ENCODE results near the gene ZNF32.
A peak's percentile ranks its signal among the peaks of the same experiment; 100 is the strongest.
"Not testable (repeated sequence)": the region's sequence is repeated elsewhere in the genome, so short reads cannot be mapped to it uniquely, and the experiment has no call there.

The ZNF32 gene

DNA sequence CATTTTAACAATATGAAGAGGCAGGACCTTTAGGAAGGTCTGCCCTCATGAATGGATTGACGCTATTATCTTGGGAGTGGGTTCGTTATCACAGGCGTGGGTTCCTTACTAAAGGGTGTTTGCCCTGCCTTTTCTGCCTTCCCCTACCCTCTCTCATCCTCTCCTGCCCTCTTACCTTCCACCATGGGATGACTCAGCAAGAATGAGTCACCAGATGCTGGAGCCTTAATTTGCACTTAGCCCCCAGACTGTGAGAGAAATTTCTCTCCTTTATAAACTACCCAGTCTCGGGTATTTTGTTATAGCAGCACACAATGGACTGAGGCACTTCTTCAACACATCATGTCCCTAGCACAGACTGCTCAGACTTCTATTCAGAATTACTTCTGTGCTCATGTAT, 31.4 kb upstream of the ZNF32 start:
- DNase-seq, result no peak

DNA sequence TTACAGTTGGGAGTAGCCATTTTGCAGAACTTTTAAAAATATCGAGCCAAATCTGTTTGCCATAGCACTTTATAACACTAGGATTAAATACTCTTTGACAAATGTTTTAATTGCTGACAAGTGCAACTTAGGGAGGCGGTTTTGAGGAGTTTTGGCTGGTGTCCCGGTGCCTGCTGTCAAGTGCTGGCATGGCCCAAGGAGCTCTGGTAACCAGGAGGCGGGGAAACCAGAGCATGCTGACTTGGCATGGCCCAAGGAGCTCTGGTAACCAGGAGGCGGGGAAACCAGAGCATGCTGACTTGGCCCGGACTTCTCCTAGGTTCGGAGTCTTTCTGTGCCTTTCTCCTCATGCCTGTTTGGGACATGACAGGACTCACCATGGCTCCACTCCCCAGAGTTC, 30.8 kb upstream of the ZNF32 start:
- peak; percentile 27 for DNase-seq

GRCh38 chr10:43678654-43679053, 30.0 kb upstream of the ZNF32 start:
- no peak for DNase-seq

DNA sequence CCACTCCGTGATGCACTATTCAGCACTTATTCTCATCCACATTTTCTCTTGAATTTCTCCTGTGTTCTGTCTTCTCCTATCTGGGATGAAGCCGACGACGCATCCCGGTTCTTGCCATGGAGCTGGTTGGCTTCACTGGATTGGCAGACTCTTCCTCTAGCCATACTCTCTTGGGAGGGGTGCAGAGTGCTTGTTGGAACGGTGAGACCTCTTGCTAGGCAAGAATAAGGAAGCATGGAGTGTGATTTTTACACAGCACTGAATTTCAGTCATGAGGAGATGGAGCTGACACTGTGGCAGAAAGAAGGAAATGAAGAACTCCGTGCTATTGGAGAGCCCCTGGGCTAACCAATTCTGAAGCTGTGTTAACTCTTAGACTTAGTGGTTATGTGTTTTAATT, 28.2 kb upstream of the ZNF32 start:
- no peak for DNase-seq

- no peak for DNase-seq
These were observed 27.6 kb upstream of the ZNF32 start for GRCh38 chr10:43676331-43676730.

DNA sequence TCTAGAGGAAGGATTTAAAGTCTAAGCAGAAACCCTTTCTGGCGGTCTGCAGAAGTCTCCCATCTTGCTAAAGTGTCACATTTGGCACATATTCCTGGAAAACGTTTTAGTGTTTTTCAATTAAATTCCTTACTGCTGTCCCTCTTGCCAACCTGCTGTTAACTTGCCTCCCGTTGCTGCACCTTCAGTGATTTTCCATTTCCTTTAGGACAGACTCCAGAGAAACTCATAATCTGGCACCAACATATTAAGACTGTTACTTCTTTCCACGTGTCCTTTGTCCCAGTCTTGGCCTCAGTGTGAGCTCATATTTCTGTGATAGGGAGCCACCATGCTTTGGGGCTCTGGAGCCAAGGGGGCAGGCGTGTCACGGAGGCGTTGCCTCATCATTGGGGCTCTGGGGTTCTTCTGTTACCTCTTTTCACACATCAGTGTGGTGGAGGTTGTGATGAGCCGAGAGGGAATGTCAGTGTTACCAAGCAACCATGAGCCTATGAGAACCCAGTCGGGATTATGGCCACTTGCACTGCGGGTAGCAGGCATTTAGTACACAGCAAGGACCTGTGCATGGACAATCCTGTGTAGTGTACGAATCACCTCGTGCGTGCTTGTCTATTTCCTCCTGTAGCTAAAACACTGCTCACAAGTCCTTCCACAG, 26.0 kb upstream of the ZNF32 start:
- DNase-seq, result no peak

DNA sequence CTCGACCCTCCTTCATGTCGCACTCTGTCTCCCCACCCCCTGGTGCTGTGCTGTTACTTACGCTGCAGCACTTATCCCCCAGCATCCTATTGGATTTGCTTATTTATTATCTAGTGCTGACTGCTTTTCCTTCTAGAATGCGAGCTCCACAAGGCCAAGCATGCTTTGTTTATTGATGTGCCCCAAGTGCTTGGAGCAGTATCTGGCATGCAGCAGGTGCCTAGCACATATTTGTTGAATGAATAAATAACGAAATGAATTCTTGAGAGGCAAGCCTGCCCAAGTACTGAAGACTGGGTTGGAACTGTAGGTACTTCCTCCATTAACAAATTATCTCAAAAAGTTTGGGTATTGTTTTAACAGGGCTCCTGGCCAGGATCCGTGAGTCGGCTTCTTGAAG, 24.8 kb upstream of the ZNF32 start:
- no peak for DNase-seq

DNA sequence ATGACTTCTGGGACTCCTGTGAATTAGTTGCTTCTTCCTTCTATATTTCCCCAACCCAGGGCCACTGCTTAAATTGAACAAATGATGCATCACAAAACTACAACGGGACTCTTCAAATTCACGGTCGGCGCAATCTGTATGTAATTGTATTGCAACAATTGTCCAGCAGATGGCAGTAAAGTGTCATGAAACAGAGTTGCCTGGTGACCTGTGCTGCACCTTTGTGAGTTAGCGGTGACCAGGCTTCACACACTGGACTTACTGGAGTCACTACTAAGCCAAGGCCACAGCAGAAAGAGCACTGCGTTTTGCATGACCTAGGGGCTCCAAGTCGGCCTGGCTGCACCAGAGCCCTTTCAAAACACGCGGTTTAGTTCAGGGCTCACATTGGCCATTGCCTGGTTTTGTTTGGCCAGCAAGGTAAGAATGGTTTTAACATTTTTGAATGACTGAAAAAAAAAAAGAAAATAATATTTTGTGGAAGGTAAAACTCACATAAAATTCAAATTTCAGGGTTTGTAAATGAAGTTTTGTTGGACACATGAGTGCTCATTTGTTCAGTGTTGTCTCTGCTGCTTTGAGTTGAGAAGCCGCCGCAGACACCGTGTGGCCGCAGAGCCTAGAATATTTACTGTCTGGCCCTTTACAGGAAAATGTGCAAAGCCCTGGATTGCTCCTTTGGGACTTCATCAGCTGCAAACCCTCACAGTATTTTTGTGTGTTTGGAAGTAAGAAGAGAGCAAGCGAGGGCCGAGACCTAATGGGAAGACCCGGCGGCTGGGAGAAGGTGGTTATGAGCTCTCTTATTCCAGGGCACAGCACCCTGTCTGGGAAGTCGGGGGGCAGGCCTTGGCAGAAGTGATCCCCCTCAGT, 23.2 kb upstream of the ZNF32 start:
- DNase-seq, result peak; percentile 29

DNA sequence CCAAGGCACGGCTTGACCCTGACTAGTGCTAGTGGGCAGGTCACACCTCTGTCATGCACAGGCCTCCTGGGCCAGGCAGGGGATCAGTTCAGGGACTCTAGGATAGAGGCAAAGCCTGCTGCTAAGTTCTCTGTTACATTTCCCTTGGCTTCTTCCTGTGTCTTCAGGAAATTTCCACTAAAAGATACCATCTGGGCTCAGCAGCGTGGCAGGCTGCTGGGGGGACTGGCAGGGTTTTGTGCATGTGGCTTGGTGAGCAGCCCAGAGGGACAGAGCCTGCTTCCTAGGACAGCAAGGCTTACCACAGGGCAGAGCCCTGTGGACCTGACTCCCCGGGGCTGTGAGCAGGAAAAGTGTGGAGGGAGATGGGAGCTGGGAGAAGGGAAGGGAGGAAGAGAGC, 20.7 kb upstream of the ZNF32 start:
- no peak for DNase-seq

DNA sequence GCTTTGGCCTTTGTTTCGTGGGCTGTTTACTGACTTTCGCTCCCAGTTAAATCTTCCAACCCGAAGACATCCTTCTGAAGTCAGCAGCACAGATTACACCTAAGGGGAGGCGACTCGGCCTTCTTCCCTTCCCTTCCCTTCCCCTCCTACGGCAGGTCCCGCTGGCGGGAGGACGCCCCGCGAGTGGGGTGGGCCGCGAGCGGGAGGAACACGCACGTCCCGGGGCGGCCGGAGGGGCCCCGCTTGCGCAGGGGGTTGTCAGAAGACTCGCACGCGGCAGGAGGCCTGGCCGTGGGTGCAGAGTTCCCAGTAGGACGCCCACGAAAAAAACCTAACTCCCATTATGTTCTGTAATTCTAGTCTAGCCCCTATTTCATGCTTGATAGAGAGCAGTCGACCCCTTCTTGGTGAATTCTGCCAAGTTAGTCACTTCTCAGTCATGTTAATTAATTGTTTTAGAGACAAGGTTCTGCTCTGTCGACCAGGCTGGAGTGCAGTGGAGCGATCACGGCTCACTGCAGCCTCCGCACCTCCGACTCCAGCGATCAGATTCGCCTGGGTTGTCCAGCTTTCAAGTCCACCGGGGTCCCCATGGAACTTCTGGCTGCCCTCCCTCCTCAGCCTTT, 19.2 kb upstream of the ZNF32 start:
- DNase-seq, result no peak

- DNase-seq, result no peak
These were observed 18.6 kb upstream of the ZNF32 start for GRCh38 chr10:43667317-43667731.

- DNase-seq, result no peak
These were observed 17.9 kb upstream of the ZNF32 start for GRCh38 chr10:43666552-43666951.

DNA sequence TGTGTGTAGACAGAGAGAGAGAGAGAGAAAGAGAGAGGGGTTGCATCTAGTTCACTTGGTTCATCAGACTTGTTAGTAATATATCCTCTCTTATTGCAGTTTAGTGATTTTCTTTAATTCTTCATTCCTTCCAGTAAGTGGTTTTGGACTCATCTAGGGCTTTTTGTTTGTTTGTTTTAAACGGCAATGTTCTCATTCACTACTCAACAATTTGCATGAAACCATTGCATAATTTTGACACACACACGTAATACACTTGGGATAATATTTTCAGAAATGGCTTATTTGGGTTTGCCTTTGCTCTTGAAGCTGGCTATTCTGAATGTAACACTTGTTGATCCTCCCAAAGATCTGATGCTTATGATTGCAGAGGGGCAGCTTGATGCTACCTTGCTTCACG, 16.4 kb upstream of the ZNF32 start:
- DNase-seq, result no peak

DNA sequence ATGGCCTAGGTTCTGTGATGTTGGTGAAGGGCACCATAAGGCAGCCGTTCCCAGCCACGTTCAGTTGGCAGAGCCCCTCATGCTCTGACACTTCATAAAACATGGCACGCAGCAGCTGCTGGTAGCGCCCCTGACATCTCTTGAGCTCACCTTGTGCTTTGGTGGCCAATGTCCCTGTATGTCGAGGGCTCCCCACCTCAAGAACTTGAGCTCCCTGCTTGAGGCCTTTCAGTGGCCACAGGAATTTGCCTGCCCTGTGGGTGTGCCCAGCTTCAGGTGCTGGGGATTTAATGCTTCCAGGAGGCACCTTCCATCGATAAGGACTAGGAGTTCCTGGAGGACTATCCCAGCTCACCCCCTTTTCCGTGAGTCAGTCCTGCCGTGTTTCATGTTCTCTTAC, 9.5 kb upstream of the ZNF32 start:
- DNase-seq, result no peak

DNA sequence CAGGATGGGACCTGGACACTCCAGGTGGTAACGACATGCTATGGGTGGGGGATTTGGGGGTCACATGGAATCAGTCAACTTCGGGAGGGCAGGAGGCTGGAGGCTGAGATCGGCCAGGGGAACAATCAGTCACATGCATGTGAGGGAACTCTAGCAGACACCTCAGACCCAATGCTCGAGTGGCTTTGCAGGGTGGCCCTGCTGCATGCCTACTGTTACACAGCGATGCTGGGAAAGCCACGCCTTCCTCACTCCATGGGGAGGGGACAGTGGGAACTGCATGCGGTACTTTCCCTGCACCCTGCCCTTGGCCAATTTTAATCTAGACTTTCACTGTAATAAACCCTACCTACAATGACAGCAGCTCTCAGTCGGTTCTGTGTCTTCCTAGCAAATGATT, 6.6 kb upstream of the ZNF32 start:
- DNase-seq, result no peak

DNA sequence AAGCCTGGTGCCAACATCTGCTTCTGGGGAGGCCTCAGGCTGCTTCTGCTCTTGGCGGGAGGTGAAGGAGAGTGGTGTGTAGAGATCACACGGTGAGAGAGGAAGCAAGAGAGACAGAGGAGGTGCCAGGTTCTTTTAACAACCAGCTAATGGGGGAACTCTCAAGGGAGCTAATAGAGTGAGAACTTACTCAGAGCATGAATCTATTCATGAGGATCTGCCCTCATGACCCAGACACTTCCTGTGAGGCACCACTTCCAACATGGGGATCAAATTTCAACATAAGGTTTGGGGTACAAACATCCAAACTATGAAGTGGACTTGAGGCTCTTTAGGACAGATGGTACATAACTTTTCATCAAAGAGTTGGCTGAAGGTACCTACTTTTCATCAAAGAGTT, 5.1 kb upstream of the ZNF32 start:
- no peak for DNase-seq

DNA sequence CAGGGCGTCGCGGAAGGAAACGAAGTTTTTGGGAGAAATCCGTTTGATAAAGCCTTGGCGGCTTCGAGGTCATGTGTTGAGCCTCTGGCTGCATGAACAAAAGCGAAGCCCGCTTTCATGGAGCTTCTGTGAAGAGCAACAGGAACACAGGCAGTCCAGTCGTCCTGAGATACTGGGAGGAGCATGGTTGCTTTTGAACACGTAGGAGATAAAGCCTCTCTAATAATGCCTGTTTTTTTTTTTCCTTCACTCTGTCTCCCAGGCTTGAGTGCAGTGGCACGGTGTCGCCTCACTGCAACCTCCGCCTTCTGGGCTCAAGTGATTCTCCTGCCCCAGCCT, 473 bp upstream of the ZNF32 start:
- DNase-seq, result no peak

DNA sequence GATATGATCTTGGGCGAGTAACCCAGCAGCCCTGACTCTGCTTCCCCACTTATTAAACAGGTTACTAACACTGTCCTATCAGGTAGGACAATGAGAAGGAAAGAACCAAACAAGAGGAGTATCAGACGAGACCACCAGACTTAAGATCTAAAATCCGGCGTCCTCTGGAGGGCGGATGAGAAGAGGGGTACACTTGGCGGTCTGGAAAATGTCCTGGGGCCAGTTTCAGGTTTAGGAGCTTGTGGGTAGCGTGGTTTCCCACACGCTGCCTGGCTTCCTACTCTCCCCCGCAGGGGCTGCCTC, 635 bp downstream of the ZNF32 start:
- no peak for DNase-seq

DNA sequence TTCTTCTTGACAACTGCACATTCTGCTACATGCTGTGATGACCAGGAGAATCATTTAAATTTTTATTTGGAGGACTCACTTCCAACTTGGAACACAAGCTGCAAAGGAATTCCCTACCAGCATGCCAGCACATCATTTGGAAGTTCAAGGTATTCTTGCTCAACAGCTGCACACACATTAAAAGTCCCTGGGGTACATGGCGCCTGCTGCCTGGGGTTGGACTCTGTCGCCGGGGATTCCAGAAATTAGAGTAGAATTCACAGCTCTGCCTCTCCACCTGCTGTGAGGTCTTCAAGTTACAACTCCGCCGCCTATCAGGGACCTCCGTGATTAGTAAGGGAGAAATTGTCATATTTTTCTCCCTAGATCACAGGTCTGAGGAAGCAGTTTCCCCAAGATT, 1.1 kb downstream of the ZNF32 start:
- DNase-seq, result no peak

DNA sequence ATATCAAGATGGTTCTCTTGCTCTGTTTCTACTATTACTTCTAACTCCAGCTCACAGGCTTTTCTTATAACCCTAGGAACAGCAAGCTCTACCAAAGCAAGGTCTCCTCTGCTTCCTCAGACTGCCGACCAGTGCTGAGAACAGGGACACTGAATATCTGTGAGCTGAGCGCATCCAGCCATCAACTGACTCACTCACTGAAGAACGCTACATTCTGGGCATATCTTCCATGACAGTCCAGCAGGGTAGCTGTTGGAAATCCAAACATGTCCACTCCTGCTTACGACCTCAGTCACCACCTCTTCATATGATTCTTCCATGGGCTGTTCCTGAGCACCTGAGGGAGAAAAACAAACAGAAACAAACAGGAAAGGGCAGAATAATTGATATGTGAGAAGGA, 2.8 kb downstream of the ZNF32 start:
- no peak for DNase-seq

- DNase-seq, result no peak
These were observed 4.4 kb downstream of the ZNF32 start for GRCh38 chr10:43644252-43644651.

GRCh38 chr10:43640603-43641002, 8.1 kb downstream of the ZNF32 start:
- no peak for DNase-seq

DNA sequence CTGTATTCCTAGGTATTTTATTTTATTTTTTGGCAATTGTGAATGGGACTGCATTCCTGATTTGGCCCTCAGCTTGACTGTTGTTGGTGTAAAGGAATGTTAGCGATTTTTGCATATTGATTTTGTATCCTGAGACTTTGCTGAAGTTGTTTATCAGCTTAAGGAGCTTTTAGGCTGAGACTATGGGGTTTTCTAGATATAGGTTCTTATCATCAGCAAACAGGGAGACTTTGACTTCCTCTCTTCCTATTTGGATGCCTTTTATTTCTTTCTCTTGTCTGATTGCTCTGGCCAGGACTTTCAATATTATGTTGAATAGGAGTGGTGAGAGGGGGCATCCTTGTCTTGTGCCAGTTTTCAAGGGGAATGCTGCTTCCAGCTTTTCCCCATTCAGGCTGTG, 12.9 kb downstream of the ZNF32 start:
- DNase-seq, result not testable (repeated sequence)

DNA sequence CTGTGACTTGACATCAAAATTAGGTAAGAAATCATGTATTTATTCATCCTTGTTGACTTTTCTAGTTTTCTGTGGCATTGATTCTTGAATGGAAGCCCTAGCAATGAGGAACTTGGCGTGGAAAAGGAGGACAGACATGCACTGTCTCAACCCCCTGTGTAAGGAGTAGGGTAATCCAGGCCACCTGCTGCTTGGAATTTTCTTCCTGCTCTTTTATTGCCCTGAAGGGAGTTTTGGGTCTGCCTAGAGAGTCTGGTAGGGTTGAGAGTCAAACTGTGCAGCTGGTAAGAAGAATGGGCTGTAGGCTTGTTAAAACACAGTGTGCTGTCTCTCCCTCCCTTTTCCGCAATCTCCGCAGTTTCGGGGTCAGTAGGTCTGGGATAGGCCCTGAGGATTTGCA, 19.7 kb downstream of the ZNF32 start:
- DNase-seq, result no peak

GRCh38 chr10:43627942-43628341, 20.7 kb downstream of the ZNF32 start:
- no peak for DNase-seq

All from NCI-H1105 treated with DMSO at 0.1 percent for 48 hours (cell line).